Measurements from ENCODE around the gene SMARCB1.

The SMARCB1 gene

DNA sequence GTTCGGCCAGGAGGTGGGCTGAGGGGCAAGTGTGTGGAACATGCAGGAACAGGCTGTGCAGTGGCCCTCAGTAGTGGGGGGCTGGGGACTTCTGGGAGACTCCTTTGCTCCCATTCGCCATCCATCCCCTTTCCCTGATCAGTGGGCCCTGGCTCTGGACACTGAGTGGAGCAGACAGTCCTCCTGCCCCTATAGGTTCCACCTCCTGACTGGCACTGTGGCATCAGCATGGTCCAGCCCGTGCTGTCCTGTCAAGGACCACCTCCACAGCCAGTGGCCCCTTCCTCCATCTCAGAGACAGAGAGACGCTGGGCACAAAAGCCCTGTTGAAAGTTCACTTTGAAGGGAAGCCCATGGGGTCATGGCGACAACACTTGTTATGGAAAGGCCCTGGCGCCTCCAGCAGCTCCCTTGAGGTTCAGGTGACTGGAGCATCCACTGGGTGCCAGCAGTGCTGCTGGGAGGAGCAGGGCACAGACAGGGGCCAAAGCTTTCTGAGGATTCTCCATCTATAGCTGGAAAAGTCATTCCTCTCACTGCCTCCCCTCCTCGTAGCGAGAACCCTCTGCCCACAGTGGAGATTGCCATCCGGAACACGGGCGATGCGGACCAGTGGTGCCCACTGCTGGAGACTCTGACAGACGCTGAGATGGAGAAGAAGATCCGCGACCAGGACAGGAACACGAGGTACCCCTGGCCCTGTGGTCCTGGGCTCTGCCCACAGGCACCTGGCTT is 46.4 kb downstream of the SMARCB1 start:
- DNase-seq, result no peak

DNA sequence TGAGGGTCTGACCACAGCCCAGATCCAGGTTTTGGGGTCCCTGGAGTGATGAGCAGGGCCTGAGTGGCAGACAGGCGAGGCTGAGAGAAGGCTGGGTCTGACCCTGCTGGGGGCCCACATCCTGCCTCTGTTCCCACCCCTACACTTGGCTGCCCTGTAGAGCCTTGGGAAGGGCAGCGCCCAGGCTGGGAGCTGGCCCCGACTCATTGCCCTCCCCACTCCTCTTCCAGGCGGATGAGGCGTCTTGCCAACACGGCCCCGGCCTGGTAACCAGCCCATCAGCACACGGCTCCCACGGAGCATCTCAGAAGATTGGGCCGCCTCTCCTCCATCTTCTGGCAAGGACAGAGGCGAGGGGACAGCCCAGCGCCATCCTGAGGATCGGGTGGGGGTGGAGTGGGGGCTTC is 47.1 kb downstream of the SMARCB1 start:
- DNase-seq, result no peak

DNA sequence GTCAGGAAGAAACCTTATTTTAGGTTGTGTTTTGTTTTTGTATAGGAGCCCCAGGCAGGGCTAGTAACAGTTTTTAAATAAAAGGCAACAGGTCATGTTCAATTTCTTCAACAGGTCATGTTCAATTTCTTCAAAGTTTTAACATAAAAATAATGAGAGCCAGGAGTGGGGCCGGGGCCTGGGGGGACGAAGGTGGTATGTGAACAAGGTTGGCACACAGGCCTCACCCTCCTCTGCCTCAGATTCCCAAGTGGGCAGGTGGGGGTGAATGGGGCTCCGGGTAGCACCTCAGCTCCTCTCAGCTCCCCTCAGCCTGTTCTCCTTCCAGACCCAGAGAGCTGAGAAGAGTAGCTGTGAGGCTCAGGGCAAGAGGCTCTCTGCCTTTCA is 47.6 kb downstream of the SMARCB1 start:
- no peak for DNase-seq

DNA sequence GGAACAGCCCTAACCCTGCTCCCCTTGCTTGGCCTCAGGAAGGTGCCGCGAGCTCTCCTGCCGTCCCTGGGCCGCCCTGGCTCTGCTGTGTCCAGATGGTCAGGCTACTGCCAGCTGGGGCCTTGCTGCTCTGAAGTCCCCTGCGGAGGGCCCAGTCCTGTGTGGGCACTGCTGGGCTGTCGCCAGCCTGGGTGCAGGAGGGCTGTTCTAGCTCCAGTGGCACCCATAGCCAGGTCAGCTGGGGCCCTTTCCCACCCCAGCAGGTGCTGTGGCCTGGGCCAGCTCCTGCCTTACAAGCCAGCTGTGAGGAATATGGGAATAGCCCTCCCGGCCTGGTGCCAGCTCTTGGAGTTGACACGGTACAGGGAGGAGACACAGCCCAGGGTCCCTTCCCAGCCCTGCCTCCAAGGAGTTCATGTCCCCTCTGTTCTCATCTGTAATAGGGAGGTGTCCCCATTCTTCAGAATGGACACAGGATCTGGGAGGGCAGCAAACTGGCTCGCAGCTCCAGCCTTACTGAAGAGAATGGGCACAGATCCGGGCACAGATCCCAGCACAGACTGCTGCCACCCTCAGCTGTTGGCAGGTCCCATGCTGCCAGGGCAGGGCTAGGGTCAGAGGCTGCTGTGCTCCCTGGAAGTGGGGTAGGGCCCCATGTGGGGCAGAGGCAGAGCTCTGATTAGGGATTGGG is 48.2 kb downstream of the SMARCB1 start:
- no peak for DNase-seq

DNA sequence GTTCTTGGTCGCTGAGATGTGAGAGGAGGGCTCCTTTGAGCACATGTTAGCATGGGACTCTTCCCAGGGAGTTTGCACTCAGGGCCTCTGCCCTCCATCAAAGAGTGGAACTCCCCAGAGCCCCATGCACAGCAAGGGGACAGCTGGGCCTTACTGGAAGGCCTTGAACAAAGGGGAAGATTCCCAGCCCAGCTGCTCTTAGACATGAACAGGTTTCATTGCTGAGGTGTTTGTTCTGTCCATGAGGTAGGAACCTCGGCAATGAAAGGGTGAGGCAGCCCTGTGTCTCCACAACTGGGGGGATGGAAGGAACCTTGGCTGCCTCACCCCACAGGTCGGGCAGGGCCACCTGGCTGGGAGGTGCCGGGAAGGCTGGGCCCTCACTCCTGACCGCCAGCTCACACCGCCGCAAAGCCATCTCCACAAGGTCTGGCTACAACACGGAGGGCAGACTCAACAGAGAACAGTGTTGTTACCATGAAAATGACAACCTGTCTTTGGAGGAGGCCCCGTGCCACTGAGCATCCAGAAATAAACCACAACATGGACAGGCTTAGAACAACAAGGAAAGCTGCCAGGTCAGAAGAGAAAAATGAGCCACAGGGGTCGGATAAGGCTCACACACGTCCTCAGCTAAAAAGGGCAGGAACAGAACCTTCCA is 48.8 kb downstream of the SMARCB1 start:
- no peak for DNase-seq

DNA sequence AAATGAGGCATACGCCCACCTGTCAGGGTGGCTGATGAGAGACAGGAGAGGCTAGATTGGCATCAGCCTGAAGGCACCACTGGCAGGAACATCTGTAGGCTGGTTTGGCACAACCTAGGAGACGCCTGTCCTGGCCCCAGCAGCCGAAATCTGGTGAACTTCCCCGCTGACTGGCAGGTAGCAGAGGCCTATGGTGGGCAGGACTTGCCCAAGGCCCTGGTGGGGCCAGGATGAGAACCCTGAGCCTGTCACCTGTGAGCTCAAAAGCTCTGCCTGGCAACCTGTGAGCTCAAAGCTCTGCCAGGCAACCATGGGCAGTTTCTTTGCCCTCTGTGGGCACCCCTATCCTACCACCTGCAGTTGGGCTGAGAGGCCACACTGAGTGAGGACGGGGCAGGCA is 49.5 kb downstream of the SMARCB1 start:
- DNase-seq, result no peak

DNA sequence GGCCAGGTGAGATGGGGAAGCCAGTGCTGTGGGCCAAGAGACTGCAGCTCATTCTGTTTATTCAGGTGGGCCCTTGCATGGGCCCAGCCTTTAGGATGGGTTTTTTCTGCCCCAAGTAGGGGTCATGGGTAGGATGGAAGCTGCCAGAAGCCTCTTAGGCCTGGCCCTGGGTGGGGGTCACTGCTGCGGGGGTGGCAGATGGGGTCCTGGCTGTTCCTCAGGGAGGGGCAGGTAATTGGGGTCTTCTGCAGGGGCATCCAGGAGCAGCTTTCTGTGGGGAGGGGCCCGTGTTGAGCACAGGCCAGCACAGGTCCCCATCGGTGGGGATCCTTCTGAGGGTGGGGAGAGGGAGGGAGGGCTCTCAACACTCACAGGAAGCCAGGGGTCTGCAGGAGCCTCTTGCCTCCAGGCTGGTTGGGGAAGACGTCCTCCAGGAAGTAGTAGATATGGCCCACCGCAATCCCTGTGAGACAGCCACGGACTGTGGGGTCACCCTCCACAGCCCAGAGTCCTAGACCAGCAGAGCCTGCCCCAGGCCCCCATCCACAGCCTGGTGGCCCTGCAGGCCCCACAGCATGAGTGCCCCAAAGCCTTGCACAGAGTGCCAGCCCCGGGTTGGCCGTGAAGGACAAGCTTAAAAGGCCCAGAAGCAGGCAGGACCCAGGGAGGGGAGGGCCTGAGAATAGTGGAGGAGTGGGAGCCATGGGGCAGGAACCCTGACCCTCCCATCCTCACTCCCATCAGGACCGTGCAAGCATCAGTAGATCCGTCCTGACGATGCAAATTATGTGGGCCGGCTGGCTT is 50.1 kb downstream of the SMARCB1 start:
- no peak for DNase-seq

DNA sequence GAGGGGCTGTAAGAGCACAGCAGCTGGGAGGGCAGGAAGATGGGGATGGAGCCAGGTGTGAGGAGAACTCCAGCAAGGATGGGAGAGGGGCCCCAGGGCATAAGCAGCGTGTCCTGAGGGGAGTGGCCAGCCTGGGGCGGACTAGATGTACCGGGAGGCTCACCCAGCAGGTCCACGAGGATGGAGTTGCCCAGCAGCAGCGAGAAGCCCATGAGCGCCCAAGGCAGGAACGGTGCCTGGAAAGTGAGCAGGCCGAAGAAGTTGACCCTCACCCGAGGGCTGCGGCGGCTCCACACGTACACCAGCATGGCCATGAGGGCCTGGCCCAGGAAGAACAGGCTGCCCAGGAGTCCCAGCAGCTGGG is 50.7 kb downstream of the SMARCB1 start:
- DNase-seq, result no peak

DNA sequence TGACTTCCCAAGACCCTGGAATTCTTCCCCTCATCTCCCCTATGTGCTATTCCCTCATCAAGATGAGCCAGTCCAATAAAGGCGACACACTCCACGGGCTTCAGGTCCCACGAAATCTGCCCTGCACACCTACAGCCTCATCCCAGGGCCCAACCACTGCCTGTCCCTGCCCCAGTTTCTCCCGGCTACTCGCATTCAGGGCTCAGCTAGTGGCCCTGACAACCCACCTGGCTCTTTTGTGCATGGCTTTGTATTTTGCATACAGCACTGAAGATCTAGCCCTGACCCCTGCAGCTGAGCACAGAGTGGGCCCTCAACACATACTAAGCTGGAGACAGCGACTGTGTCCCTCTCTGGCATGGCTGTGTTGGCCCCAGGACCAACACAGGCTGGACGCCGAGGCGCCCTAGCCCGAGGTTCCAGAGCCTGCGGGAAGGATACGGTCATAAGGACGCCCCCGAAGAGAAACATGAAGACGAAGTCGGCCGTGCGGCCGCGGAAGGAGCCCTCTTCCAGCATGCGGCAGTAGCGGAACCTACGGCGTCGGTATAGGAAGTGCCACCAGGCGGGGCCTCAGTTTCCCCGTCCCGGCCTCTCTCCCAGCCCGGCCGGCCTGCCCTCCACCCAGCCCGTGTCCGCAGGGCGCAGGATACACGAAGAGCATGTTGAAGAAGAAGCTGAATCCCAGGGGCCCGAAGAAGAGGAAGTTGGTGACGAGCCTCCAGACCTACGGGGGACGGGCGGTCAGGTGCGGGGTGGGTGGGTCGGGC is 51.3 kb downstream of the SMARCB1 start:
- DNase-seq, result no peak

DNA sequence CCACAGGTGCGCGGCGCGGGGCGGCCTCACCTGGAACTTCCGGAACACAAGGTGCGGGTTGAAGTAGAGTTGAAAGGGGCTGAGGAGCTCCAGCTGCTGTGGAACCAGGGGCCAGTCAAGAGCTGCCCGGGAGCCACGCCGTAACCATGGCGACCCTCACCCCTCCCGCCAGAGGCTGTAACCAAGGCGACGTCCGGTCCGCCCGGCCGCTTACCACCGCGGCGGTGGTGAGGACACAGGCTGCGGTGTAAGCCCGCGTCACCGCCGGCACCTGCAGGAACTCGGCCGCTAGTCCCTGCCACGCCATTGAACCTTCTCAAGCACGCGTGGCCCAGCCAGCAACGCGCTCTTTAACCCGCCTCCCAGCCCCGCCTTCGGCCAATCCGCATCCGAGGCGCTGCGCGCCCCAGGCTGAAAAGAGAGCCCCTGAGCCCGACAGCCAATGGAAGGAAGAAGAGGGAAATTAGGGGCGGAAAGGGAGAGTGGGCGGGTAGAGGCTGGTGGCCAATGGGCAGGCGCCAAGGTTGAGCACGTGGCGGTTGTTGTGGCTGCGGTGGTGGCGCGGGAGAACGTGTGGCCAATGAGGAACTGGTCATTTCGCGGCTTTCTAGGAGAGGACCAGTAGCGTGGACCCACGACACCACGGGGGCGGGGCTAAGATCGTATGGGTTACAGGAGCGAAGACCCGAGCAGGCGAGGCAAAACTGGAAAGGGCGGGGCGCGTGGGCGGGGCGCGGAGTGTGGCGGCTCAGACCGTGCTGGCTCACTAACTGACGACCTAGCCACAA is 52.1 kb downstream of the SMARCB1 start, which contains the start of gene DERL3:
TSS of gene DERL3 (minus strand) at position 326 of the 788 bp plus-strand sequence. CDS start at position 307, 19 bp downstream.
- peak; percentile 91 for DNase-seq

DNA sequence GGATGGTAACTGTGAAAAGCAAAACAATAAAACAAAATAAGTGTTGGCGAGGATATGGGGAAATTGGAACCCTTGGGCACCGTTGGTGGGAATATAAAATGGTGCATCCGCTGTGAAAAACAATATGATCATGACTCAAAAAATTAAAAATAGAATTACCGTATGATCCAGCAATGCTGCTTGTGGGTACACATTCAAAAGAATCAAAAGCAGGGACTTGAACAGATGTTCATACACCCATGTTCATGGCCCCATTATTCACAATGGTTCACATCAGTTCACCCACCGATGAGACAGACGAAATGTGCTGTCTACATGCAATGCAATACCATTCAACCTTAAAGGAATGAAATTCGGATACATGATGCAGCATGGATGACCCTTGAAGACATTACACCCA is 53.3 kb downstream of the SMARCB1 start:
- no peak for DNase-seq

DNA sequence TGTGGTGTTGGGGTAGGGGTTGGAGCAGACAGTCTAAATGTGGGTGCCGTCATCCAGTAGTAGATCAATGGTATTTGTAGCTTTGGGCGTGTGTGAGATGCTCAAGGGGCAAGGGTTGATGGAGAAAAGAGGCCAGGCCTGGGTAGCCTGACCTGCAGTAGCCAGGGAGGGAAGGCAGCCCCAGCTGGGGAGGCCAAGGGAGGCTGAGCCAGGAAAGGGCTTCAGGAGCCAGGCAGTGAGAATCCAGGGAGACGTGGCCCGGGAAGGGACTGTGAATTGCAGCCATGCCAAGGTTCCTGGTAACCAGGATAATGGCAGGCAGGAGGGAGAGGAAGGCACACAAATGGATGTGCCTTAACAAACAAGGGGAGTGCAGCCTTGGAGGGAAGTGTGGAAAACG is 54.5 kb downstream of the SMARCB1 start:
- DNase-seq, result no peak

DNA sequence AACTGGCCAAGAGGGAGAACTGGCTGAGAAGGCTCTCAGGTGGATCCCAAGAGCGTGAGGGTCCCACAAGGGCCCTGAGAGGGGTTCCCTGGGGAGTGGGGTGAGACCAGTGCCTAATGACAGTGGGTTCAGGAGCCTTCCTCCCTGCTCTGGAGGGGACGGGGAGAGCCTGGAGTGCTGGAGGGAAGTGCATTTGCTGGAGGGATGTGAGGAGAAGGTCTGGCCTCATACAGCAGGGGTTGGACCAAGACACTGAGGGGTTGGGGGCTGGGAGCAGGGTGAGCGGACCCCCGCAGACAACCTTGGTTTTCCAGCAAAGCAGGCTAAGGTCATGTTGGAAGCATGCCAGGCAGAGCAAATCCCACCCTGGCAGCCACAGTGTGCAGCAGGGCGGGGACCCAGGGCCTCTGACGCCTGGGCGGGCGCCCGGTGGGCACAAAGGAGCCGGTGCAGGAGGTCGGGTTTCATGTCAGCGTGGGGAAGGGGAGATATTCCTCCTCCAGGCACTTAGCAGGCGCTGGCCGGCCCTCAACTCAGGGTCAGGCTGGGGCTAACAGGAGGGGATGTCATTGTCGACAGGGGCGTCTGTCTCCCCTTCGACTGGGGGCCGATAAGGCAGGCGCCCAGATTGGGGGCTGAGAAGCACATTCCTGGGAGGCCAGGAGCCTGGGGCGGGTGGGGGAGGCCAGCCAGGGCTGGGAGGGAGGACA is 55.1 kb downstream of the SMARCB1 start:
- DNase-seq, result no peak

DNA sequence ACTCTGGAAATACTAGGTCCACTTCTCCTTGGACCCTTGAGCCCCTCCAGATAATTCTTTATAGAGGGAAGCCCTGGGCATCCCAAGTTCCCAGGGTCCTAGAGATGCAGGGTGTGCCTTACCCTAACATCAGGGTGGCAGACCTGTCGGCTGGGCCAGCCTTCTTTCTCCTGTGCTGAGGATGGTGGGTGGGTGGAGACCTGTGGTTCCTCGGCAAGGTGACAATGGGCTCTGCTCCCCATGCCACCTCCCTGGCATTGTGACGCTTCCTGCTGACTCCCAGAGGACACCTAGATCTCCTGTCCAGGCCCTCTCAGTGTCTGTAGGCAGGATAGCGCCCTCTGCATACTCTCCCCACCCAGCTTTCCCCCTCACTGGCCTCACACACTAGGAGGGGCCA is 55.8 kb downstream of the SMARCB1 start:
- DNase-seq, result no peak

DNA sequence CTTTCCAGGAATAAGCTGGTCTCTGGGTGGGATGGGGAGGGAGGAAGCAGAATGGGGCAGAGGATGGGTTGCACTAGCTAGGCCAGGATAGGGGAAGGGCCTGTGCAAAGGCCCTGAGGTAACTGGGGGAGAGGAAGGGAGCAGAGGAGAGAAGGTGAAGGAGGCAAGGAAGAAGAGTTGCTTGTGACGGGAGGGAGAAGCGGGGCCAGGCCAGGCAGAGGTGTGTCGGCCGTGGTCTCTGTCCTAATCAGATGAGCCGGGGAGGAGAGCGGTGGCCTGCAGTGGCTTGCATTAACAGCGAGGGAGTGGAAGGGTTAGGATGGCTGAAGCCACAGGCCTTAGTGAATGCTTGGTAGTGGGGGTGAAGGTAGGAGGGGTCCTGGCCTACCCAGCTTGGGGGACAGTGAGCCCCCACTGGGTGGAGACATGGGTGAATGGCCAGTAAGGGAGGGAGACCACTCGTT is 58.0 kb downstream of the SMARCB1 start:
- DNase-seq, result no peak

DNA sequence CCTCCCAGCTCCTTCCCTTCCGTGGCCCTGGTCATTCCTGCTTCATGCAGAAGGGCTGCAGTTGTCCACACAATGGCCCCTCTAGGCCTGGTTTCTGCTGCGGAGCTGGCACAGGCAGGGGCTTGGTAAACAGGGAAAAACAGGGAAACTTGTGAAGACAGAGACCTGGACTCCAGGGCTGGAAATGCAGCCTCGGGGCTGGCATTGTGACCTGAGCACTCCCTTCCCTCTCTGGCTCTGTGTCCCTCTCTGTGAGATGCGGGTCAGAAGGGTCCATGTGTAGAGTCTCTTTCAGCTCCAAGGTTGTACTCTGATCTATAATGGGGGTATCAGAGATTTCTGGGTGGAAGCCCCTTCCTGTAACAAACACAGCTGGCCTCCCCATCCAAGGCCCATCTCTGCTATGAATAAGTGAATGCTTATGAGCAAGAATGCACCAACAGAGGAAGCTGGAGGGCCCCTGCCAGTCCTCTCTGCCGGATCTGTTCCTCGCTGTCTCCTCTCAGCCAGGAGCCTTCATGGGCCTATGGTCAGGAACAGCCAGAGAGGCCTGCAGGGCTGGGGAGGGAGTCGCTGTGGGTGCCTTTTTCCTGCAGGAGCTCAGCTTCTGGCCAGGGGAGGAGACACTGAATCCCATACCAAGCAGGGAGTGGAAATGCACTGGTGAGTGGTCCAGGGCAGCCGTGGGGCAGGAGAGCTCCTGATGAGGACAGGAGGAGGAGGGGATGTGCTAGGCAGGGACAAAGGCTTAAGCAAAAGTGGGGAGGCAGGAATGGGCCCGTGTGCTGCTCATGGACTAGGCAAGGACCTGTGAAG is 58.7 kb downstream of the SMARCB1 start:
- DNase-seq, result no peak

DNA sequence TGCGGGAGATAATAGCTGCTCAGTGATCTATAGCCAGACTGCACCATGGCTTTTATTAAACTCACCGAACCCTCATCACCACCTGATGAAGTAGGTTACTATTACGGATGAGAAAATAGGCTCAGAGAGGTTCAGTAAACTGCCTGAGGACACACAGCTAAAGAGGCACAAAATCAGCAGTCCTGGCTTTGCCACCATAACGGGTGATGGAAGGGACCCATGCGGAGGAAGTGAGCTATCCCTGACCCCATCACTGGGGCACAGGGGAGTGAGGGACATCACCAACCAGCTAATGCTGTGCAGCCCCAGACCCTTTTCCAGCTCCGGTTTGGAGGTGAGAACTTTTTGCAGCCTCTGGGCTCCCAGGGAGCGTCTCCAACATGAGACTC is 59.3 kb downstream of the SMARCB1 start:
- no peak for DNase-seq

DNA sequence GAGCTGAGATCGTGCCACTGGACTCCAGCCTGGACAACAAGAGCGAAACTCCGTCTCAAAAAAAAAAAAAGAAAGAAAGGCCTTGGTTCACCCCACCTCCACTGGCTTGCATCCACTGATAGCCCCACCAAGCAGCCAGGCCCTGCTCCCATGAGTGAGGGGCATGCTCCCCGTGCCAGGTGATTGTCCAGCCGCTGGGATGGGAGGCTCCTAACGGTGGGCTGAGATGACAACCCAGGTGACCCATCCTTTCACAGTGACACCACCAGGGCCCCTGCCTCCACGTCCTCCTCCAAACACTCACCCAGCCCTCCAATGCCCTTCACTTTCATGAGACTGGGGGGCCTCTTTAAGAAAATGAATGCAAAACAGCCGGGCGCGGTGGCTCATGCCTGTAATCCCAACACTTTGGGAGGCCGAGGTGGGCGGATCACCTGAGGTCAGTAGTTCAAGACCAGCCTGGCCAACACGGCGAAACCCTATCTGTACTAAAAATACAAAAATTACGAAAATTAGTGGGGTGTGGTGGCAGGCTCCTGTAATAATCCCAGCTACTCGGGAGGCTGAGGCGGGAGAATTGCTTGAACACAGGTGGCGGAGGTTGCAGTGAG is 60.6 kb downstream of the SMARCB1 start:
- DNase-seq, result no peak
